Rectal smooth muscle tissue (tissue), 1 donor: ENCODE measurements around the gene TTC23.

ENCODE experiments used
- H3K27ac ChIP-seq: one replicate; pipeline ENCODE4 v1.7.0; 2013; ENCODE audit warnings: low read depth, low read length, inconsistent platforms
- H3K27me3 ChIP-seq: one replicate; pipeline ENCODE4 v1.7.0; 2013; ENCODE audit warnings: low read length; ENCODE audit not compliant: control insufficient read depth, insufficient read depth
- H3K36me3 ChIP-seq: one replicate; pipeline ENCODE4 v1.7.0; 2013; ENCODE audit warnings: low read length; ENCODE audit not compliant: control insufficient read depth, insufficient read depth
- H3K4me1 ChIP-seq: one replicate; pipeline ENCODE4 v1.7.0; 2013; ENCODE audit warnings: low read length; ENCODE audit not compliant: control insufficient read depth, insufficient read depth
- H3K4me3 ChIP-seq: one replicate; pipeline ENCODE4 v1.7.0; 2013; ENCODE audit warnings: low read length
- H3K9ac ChIP-seq: one replicate; pipeline ENCODE4 v1.7.0; 2013; ENCODE audit warnings: low read length

The TTC23 gene

DNA sequence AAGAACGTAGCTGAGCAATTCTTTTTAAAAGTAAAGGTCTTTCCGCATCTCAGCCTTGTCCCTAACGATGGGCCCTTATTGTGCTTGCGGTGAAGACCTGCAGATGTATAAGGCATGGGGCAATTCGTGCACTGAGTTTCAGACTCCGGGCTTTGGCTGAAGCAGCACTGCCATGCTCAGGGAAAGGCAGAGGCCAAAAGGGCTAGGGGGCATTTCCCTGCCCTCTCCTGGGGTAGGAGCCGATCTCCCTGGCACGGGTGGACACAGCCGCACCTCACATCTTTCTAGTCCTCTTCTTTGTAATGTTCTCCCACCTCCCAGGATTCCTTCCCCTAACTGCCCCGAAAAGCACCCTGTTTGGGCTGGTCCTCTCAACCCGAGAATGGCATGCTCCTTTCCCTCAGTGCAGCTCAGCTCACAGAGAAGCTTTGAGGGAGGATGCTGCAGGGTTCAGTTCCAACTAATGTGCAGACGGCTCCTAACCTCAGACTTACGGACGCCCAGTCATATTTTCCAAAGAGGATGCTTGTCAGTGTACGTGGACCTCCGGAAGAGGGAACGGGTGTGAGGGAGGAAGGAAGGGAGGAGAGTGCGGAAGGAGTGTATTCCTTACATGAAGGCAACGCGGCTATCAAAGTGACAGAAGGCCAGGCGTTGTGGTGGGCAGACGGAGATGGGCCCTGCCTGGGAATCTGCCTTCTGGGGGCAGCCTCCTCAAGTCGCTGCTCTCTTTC, 83.3 kb downstream of the TTC23 start:
- no peak overlapping the region for H3K4me3 ChIP-seq
- H3K4me1 ChIP-seq, result peaks cover 44% of the 10 kb centered on the region
- H3K27ac ChIP-seq, result peak overlapping the region; percentile 99
- no peaks in the 10 kb centered on the region for H3K36me3 ChIP-seq
- H3K9ac ChIP-seq, result no peak overlapping the region
- H3K27me3 ChIP-seq, result no peaks in the 10 kb centered on the region

- peak overlapping the region; percentile 99 for H3K27ac ChIP-seq
- no peaks in the 10 kb centered on the region for H3K36me3 ChIP-seq
- no peak overlapping the region for H3K9ac ChIP-seq
- H3K4me3 ChIP-seq, result no peak overlapping the region
- peaks cover 35% of the 10 kb centered on the region for H3K4me1 ChIP-seq
- H3K27me3 ChIP-seq, result no peaks in the 10 kb centered on the region
Measured at GRCh38 chr15:99165020-99165790, 84.2 kb downstream of the TTC23 start.

GRCh38 chr15:99164119-99164518, 85.3 kb downstream of the TTC23 start:
- H3K9ac ChIP-seq, result no peak overlapping the region
- peak overlapping the region; percentile 48 for H3K27ac ChIP-seq
- H3K4me3 ChIP-seq, result no peak overlapping the region
- H3K27me3 ChIP-seq, result no peaks in the 10 kb centered on the region
- H3K4me1 ChIP-seq, result peaks cover 26% of the 10 kb centered on the region
- no peaks in the 10 kb centered on the region for H3K36me3 ChIP-seq

DNA sequence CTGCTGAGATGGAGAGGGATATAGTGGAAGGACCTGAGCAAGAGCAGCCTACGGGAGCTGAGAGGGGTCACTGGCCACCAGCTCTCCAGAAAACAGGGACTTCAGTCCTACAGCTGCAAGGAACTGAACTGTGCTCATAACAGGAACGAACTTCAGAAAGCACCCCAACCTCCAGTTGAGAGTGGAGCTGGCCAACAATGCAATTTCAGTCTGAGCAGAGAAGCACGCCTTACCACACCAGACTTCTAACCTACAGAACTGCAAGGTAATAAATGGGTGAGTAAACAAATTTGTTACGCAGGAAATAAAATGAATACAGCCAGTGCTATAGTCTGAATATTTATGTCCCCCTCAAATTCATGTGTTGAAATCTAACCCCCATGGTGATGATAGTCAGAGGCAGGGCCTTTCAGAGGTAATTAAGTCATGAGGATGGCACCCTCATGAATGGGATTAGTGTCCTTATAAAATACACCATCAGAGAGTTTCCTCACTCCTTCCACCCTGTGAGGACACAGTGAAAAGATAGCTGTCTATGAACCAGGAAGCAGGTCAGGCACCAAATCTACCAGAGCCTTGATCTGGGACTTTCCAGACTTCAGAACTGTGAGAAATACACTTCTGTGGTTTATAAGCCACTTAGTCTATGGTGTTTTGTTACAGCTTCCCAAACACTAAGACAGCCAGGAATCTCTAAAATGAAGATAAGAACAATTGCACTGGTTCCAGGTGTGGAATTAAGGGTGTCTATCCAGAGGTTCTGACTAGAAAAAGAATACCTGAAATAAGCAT, 85.9 kb downstream of the TTC23 start:
- Histone ChIP-seq H3K4me3 (no peak overlapping the region), H3K27me3 (no peaks in the 10 kb centered on the region), H3K9ac (no peak overlapping the region), H3K36me3 (peaks cover 5% of the 10 kb centered on the region), H3K27ac (peak overlapping the region; percentile 48), H3K4me1 (peaks cover 19% of the 10 kb centered on the region)

DNA sequence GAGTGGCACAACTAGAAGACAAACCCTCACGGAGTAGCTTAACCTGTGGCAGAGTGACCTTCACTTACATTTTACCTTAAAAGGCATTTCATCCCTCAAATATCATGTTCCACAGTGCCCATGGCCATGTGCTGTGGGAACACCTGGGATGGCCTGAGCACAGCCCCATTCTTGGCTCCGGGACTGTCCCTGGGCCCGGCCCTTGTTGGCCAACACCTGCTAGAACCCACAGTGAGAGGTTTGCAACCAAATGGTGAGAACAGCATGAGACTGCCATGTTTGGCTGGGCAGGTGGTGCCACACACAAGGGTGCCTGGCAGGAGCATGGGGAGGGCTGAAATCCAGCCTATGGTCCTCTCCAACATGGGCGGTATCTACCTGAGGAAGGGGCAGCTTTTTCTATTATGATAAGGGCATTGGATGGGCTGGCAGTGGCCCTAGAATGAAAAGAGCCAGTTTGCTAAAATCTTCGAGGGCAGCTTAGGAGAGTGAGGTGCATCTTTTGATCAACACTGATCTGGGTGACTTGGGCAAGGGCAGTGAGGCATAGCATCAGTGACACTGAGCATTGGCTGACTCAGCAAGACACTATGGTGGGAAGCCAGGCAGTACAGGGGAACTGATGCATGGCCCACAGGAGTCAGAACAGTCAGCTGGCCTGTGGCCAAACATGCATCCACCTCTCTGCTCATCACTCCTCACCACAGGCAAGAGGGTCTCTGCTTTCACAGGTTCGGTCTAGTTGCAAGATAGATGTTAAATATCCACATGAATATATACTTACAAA, 90.6 kb downstream of the TTC23 start:
- peaks cover 5% of the 10 kb centered on the region for H3K36me3 ChIP-seq
- no peak overlapping the region for H3K27ac ChIP-seq
- no peak overlapping the region for H3K9ac ChIP-seq
- H3K27me3 ChIP-seq, result no peaks in the 10 kb centered on the region
- H3K4me3 ChIP-seq, result no peak overlapping the region
- H3K4me1 ChIP-seq, result peaks cover 3% of the 10 kb centered on the region

DNA sequence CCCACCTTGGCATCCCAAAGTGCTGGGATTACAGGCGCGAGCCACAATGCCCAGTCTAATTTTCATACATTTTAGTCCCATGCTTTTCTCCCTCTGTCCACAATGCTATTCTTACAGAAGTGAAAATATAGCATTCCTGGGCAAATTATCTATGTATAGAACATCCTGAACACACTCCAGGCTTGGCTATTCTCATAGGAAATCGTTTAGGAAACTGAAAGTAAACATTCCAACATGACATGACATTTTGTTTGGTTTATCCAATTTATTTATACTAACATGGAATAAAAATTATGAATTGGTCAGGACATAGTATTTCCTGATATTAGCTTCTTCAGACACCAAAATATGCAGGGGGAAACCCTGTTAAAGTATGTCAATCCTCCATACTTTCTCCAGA, 91.9 kb downstream of the TTC23 start:
- H3K27me3 ChIP-seq, result no peaks in the 10 kb centered on the region
- H3K9ac ChIP-seq, result no peak overlapping the region
- H3K4me1 ChIP-seq, result peaks cover 3% of the 10 kb centered on the region
- H3K36me3 ChIP-seq, result peaks cover 5% of the 10 kb centered on the region
- H3K27ac ChIP-seq, result no peak overlapping the region
- no peak overlapping the region for H3K4me3 ChIP-seq

GRCh38 chr15:99155961-99156443, 93.4 kb downstream of the TTC23 start:
- H3K4me1 ChIP-seq, result peaks cover 3% of the 10 kb centered on the region
- H3K4me3 ChIP-seq, result no peak overlapping the region
- no peak overlapping the region for H3K27ac ChIP-seq
- H3K9ac ChIP-seq, result no peak overlapping the region
- H3K27me3 ChIP-seq, result no peaks in the 10 kb centered on the region
- H3K36me3 ChIP-seq, result peaks cover 5% of the 10 kb centered on the region

GRCh38 chr15:99154271-99154670, 95.1 kb downstream of the TTC23 start:
- Histone ChIP-seq H3K4me1 (peaks cover 5% of the 10 kb centered on the region), H3K9ac (no peak overlapping the region), H3K4me3 (no peak overlapping the region), H3K36me3 (peaks cover 5% of the 10 kb centered on the region), H3K27ac (no peak overlapping the region), H3K27me3 (no peaks in the 10 kb centered on the region)

- no peak overlapping the region for H3K27ac ChIP-seq
- H3K4me3 ChIP-seq, result no peak overlapping the region
- no peaks in the 10 kb centered on the region for H3K36me3 ChIP-seq
- no peak overlapping the region for H3K9ac ChIP-seq
- H3K27me3 ChIP-seq, result no peaks in the 10 kb centered on the region
- H3K4me1 ChIP-seq, result peaks cover 15% of the 10 kb centered on the region
Measured at GRCh38 chr15:99153026-99153535, 96.3 kb downstream of the TTC23 start.

DNA sequence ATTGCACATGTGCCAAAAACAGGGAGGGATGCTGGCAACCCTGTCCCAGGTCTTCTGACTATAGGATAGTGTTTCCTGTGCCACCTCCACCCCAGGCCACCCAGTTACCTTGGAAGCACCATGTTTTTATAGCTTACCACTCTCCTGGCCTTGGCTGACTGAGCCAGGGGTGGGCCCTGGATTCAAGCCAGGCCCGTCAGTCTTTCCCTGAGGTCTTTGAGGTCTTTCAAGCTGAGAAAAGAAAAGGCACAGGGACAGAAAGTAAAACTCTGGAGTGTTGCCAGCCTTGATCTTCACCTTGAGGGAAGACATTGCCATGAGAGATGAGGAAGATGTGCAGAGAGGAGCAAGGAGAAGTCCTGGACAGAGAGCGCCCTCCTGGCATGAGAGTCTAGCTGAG, 98.2 kb downstream of the TTC23 start:
- H3K36me3 ChIP-seq, result no peaks in the 10 kb centered on the region
- H3K9ac ChIP-seq, result no peak overlapping the region
- no peaks in the 10 kb centered on the region for H3K27me3 ChIP-seq
- H3K27ac ChIP-seq, result no peak overlapping the region
- peaks cover 18% of the 10 kb centered on the region for H3K4me1 ChIP-seq
- no peak overlapping the region for H3K4me3 ChIP-seq

GRCh38 chr15:99149366-99149765, 100.0 kb downstream of the TTC23 start:
- H3K9ac ChIP-seq, result no peak overlapping the region
- no peak overlapping the region for H3K4me3 ChIP-seq
- no peaks in the 10 kb centered on the region for H3K36me3 ChIP-seq
- H3K27ac ChIP-seq, result peak overlapping the region; percentile 75
- no peaks in the 10 kb centered on the region for H3K27me3 ChIP-seq
- H3K4me1 ChIP-seq, result peaks cover 30% of the 10 kb centered on the region
